GM06990 (cell line): Measurements from ENCODE around the gene LRIG2.

Experiments used
- DNase-seq: peaks from one replicate; pipeline ENCODE4 v3.0.0-alpha.2; 2011; ENCODE audit not compliant: insufficient read length; ENCODE audit errors: extremely low read depth
- H3K27me3 ChIP-seq: replicated peaks from 2 replicates; pipeline ENCODE4 v1.6.0; 2011; ENCODE audit warnings: low read length; ENCODE audit not compliant: control insufficient read depth, insufficient read depth
- H3K36me3 ChIP-seq: 2 replicates; pipeline ENCODE4 v1.5.1; 2011; ENCODE audit warnings: low read length; ENCODE audit not compliant: control insufficient read depth, insufficient read depth
- H3K4me3 ChIP-seq: replicated peaks from 2 replicates; pipeline ENCODE4 v1.5.1; 2011; ENCODE audit warnings: low read depth, mild to moderate bottlenecking, control low read depth, low read length
- TF ChIP-seq, protein P1 (sequence below): IDR thresholded peaks from 2 replicates; pipeline ENCODE4 v1.5.1; 2011; ENCODE audit warnings: low read length, control low read depth, mild to moderate bottlenecking, inconsistent platforms; ENCODE audit not compliant: insufficient read depth, poor library complexity, severe bottlenecking

Gene LRIG2

DNA sequence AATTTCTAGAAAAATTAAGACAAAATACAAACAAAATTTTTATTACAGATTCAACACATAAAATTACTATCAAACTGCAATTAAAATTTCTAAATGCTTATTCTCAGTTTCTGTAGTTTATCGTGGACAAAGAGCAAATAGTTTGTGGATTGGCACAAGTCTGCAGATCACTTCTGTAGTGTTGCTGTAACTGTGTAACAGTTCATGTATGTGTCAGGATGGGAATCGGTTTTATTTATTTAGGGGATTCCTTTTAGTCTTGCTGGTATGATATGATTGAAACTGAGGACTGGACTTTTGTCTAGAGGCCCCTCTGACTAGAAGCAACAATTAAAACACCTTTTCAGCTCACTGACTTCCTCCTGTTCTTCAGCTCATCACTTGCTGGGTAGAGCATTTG, 60.8 kb downstream of the LRIG2 start:
- TF ChIP-seq, protein P1, sequence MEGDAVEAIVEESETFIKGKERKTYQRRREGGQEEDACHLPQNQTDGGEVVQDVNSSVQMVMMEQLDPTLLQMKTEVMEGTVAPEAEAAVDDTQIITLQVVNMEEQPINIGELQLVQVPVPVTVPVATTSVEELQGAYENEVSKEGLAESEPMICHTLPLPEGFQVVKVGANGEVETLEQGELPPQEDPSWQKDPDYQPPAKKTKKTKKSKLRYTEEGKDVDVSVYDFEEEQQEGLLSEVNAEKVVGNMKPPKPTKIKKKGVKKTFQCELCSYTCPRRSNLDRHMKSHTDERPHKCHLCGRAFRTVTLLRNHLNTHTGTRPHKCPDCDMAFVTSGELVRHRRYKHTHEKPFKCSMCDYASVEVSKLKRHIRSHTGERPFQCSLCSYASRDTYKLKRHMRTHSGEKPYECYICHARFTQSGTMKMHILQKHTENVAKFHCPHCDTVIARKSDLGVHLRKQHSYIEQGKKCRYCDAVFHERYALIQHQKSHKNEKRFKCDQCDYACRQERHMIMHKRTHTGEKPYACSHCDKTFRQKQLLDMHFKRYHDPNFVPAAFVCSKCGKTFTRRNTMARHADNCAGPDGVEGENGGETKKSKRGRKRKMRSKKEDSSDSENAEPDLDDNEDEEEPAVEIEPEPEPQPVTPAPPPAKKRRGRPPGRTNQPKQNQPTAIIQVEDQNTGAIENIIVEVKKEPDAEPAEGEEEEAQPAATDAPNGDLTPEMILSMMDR: no peak
- Histone ChIP-seq H3K27me3 (no peaks in the 10 kb centered on the region), H3K4me3 (no peak overlapping the region), H3K36me3 (no peaks in the 10 kb centered on the region; the same call in 1 of the 2 replicates)
- no peak for DNase-seq

- TF ChIP-seq, protein P1: no peak
- Histone ChIP-seq H3K4me3 (no peak overlapping the region), H3K27me3 (no peaks in the 10 kb centered on the region), H3K36me3 (no peaks in the 10 kb centered on the region)
- DNase-seq: no peak
Observed at GRCh38 chr1:113135460-113135859, 62.5 kb downstream of the LRIG2 start.

GRCh38 chr1:113136476-113136875, 63.5 kb downstream of the LRIG2 start:
- Histone ChIP-seq H3K27me3 (no peaks in the 10 kb centered on the region), H3K36me3 (no peaks in the 10 kb centered on the region), H3K4me3 (no peak overlapping the region)
- DNase-seq: no peak
- TF ChIP-seq, protein P1: no peak

GRCh38 chr1:113137563-113137962, 64.6 kb downstream of the LRIG2 start:
- Histone ChIP-seq H3K36me3 (no peaks in the 10 kb centered on the region), H3K27me3 (no peaks in the 10 kb centered on the region), H3K4me3 (no peak overlapping the region)
- TF ChIP-seq, protein P1: no peak
- no peak for DNase-seq

DNA sequence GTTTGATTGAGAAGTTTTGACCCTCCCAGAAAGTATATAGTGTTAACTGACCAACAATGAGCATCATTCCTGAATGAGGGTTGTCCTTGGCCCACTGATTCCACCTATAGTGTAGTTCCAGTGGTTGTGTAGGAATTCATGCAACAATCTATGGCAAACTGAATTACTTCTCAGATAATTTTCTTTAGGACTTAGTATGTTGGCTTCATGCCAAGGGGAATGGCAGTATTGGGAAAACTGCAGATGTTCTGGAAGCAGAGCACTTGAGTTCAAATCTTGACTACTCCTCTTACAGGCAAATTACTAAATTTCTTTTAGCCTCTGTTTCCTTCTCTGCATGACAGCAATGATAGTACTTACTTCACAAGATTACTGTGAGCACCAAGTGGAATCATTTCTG, 65.8 kb downstream of the LRIG2 start:
- H3K36me3 ChIP-seq: no peaks in the 10 kb centered on the region
- DNase-seq: no peak

GRCh38 chr1:113140176-113140575, 67.2 kb downstream of the LRIG2 start:
- H3K4me3 ChIP-seq: no peak overlapping the region
- H3K27me3 ChIP-seq: no peaks in the 10 kb centered on the region
- TF ChIP-seq, protein P1: no peak
- H3K36me3 ChIP-seq: no peaks in the 10 kb centered on the region
- no peak for DNase-seq

More for the DNA sequence above, 65.8 kb downstream of the LRIG2 start:
- TF ChIP-seq, protein P1: no peak
- no peaks in the 10 kb centered on the region for H3K27me3 ChIP-seq
- no peak overlapping the region for H3K4me3 ChIP-seq
